Measurements from ENCODE around the gene NTN3. TPM values are rescaled to one million over a fixed set of nuclear protein-coding genes. Genes with fewer than 3 reads are reported as not detected.
"Not testable (repeated sequence)": the region's sequence is repeated elsewhere in the genome, so short reads cannot be mapped to it uniquely, and the experiment has no call there.

Gene NTN3
- 1 to 10 TPM; 1.7 to 2.5 (median 2.4) TPM for polyA plus RNA-seq (ENCODE audit: insufficient read length in 3 of 3)

DNA sequence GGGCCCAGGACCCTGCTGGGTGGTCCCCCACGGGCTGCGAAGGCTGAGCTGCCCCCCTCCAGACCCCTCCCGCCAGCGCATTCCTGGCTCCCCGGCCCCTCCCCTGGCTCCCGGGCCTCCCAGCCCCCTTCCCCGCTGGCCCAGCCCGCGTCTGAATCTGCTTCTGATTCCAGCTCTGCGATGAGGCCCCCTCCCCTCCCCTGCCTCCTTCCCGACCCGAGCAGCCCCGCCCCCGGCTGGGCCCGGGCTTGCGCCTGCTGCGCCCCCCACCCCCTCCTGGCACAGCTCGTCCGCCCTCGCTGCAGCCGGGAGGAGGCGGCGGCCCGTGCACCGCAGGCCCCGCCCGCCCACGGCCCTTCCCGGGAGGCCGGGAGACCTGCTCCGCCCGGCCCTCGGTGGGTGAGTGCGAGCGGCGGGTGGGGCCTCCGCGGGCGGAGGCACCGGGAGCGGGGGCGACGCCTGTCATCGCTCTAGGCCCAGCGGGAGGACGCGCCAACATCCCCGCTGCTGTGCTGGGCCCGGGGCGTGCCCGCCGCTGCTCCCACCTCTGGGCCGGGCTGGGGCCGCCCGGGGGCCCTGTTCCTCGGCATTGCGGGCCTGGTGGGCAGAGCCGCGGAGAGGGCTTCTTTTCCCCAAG is at the start of gene NTN3:
NTN3 (plus strand) TSS at position 282 of the 637 bp plus-strand sequence. CDS start 405 bp downstream, outside the sequence.
- DNase-seq (ENCODE audit: low read depth in 3 of 3, low spot score in 2 of 3): no peak

DNA sequence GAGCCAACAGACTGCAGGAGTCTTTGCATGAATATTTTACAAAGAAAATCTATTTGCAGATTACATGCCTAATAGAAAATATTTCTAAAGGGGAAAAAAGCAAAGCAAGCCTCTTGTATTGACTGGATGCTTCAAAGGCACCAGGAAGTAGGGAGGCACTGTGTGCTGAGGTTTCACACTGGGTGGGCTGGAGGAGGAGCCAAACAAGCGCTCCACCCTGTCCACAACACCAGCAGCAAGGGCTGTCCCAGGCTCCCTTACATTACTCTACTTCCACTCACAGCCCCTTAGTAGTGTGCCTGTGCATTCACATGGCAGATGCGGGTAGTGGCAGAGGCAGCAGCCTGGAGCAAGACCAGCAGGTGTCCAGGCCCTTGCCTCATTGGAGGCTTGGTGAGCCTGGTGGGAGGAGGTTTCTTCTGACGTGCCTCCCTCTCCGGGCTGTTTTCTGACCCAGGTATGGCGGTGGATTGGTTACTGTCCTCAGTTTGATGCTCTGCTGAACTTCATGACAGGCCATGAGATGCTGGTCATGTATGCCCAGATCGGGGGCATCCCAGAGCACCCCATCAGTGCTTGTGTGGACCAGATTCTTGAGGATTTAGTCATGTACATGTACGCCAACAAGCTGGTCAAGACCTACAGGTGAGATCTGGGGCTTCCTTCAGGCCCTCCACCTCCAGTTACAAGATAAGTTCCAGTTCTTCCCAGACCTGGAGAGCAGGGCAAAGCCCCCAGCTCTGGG is 48.8 kb upstream of the NTN3 start:
- no peak for DNase-seq (ENCODE audit: low read depth in 3 of 3, low spot score in 2 of 3)

- DNase-seq (ENCODE audit: low read depth in 3 of 3, low spot score in 2 of 3): no peak
Observed at GRCh38 chr16:2424061-2425007, 46.8 kb upstream of the NTN3 start.

DNA sequence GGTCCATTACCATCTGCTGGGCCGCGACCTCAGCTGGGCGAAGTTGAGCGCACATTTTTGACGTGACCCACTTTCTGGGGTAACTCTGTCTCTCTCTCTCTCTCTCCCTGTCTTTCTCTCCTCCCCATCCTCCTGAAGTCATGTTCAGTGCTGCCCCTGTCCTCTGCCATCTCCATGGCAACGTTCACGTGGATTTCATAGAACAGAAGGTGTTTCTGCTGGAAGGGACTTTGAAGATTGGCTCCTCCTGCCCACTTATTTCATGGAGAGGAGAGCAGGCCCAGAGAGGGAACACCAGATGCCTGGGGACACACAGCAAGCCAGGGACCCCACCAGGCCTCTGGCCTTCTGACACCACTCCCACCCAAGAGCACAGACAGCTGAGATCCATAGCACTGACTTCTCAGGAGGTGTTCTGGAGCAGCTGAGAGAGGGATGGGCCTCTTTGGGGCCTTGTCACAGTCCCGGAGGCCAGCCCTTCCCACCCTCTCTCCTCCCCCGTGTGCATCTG is 46.0 kb upstream of the NTN3 start:
- DNase-seq (ENCODE audit: low read depth in 3 of 3, low spot score in 2 of 3): no peak

DNA sequence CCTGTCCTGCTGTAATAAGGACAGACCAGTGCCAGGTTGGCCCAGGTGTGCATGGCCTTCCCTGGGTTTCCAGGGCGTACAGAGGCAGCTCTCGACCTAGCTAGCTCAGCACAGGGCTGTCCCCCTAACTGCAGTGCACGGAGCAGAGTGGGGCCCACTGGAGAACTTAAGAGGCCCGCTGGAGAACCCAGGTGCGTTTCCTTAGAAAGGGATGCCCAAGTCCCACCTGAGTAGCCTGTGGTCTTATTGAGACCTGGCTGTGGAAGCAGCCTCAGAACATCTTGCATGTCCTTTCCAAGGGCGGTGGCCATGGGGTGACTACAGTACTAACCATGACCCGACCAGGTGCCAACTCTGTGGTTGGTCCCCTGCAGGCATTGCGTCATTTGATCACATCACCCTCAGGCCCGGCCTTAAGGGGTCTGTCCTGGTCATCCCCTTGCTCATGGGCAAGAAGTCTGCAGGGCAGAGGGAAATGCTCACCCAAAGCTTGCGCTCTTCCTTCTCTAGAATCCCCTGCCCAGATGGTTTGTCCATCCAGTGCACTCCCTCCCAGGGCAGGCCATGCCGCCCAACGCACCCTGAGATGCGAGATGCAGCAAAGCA is 45.2 kb upstream of the NTN3 start:
- DNase-seq (ENCODE audit: low read depth in 3 of 3, low spot score in 2 of 3): no peak

- no peak for DNase-seq (ENCODE audit: low read depth in 3 of 3, low spot score in 2 of 3)
Observed at GRCh38 chr16:2426941-2427361, 44.1 kb upstream of the NTN3 start.

- DNase-seq (ENCODE audit: low read depth in 3 of 3, low spot score in 2 of 3): no peak
Observed at GRCh38 chr16:2427526-2427925, 43.6 kb upstream of the NTN3 start.

DNA sequence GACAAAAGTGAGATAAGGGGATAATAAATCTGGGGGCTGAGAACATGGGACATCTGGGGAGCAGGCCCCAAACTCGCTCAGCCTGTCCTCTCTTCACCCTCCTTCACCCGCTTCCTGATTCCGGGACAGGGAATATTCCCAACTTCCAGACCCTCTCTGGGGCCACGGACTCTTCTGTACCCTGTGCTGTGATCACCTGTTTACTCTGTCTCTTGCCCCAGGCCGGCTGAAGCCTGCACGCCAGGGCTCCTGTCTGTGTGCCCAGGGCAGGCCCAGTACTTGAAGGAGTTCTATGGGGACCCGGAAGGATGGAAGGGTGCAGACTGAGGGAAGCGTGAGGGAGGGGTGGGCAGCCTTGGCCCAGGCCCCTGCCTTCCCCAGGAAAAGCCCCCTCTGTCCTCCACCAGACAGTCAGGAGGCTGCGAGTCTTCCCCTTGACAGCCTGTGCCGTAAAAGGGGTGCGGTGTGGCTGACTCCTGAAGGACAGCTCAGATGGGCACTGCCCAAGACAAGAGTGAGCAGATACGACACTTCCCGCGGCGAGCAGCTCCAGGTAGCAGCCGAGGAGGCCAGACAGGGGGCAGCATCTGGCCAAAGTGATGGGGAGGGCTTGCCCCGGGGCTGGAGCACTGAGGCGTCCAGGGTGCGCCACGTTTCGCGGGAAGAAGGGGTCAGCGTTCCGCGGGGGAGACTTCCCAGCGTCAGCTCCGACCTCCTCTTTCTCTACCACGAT is 42.9 kb upstream of the NTN3 start:
- DNase-seq (ENCODE audit: low read depth in 3 of 3, low spot score in 2 of 3): peak in 2 of 3 donors; percentile 13 to 29

DNA sequence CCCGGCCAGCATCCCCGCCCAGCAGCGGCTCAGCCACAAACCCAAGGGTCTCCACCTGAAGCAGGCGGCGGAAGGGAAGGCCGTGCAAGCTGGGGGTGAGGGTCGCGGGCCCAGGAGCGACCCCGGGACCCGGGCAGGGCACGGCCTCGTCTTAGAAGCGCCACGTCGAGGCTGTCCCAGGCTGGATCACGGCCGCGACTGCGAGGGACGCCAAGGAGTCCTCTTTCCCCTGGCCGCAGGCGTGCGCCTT is 42.4 kb upstream of the NTN3 start:
- no peak for DNase-seq (ENCODE audit: low read depth in 3 of 3, low spot score in 2 of 3)

GRCh38 chr16:2429034-2429770 is 41.9 kb upstream of the NTN3 start, which contains the start of gene CCNF:
Gene CCNF, plus strand, starts transcription at chr16:2429447. Its CDS starts 35 bp downstream, at chr16:2429482.
- DNase-seq (ENCODE audit: low read depth in 3 of 3, low spot score in 2 of 3): peak; percentile 81 to 92 (median 90)

DNA sequence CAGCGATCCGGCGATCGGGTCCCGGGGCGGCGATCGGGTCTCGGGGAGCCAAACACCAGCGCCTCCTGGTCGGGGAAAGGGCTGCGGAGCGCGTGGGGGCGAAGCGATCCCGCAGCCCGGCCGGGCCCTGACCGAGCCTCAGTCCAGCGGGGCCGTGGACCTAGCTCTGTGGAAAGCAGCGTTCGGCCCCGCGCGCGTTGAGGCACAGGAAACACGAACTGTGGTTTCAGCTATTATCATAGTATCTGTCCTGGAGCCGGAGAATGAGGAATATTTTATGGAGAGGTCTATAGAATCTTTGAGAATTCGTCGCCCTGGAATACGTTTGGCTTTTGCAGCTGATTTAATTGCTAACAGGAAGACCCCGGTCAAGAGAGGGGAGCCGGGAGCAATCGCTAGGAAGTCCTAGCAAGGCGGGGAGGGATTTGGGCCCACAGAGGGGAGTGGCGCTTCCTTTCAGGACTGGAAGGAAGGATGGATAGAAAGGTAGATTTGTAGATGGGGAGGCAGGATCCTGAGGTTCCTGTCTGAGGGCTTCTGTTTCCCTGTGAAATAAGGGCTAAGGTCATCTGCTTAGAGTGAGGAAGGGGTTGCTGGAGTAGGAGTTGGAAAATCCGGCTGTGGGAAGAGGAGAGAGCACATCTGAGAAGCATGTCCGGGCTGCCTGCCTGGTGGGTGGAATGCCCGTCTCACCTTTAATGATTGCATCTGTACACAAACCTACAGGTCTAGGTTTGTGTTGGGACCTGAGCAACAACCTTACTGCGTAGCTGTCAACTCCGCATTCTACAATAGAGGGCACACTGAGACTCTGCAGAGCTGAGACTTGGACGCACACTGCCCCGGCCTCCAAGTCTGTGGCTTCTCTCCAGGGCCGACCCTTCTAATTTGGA is 41.1 kb upstream of the NTN3 start:
- no peak for DNase-seq (ENCODE audit: low read depth in 3 of 3, low spot score in 2 of 3)

DNA sequence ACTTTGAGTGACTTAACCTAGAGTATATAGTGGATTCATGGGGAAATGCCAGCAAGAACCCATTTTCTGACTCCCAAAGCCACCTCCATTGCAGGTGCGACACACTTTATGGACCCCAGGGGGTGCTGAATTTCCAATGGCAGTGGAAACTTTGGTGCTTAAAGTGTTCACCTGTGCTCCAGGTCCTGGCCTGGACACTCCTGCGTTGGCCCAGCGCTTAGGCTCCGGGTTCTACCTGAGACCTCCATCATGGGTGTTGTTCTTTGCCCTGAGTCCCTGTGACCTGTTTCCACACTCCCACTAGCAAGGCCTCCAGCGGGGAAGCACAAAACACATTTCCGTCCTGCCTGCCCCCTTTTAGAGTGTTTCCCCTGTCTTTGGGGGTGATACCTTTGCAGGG is 38.8 kb upstream of the NTN3 start:
- DNase-seq (ENCODE audit: low read depth in 3 of 3, low spot score in 2 of 3): no peak

DNA sequence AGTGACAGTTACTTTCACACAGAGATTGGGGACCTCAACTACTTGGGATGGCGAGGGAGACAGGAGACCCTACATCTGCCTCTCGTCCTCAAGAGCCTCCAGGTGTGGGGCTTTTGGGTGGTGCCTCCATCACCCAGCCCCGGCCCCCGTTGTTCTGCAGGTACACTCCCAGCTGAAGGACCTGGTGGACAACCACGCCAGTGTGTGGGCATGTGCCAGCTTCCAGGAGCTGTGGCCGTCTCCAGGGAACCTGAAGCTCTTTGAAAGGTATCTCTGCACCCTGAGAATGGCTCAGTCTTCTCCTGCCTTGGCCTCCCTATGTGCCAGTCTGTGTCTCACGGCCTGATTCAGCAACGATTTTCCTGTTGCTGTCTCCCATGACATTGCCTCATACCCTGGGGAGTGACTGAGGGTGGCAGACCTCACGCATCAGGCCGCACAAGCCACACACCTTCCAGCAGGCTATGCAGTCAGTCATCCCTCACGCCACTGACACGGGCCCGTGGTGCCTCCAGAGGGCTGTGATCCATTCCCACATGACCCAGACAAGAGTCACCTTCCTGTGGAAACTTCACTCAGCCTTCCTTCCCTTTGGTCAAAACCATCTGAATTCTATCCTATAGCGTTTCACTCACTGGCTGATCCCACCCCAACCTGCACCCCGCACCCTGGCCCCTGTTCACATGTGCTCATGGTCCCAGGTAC is 38.1 kb upstream of the NTN3 start:
- no peak for DNase-seq (ENCODE audit: low read depth in 3 of 3, low spot score in 2 of 3)

GRCh38 chr16:2435236-2435635 is 35.9 kb upstream of the NTN3 start:
- DNase-seq (ENCODE audit: low read depth in 3 of 3, low spot score in 2 of 3): not testable (repeated sequence)

DNA sequence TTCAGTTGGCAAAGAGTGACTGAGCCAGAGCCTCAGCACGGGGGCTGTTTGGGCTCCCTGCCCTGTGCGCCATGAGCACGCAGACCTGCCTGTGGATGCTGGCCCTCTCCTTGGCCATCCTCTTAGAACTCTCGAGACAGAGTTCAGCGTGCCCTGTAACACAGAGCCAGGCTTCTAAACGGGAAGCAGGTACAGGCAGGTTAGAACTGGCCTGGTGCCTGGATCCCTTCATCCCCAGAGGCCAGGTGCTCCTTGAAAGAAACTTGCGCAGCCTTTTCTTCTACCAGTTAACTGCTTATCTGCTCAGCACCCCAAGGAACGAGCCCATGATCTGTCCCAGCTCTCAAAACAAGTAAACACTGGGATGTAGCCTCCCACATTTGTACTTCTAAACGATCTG is 35.0 kb upstream of the NTN3 start:
- no peak for DNase-seq (ENCODE audit: low read depth in 3 of 3, low spot score in 2 of 3)

DNA sequence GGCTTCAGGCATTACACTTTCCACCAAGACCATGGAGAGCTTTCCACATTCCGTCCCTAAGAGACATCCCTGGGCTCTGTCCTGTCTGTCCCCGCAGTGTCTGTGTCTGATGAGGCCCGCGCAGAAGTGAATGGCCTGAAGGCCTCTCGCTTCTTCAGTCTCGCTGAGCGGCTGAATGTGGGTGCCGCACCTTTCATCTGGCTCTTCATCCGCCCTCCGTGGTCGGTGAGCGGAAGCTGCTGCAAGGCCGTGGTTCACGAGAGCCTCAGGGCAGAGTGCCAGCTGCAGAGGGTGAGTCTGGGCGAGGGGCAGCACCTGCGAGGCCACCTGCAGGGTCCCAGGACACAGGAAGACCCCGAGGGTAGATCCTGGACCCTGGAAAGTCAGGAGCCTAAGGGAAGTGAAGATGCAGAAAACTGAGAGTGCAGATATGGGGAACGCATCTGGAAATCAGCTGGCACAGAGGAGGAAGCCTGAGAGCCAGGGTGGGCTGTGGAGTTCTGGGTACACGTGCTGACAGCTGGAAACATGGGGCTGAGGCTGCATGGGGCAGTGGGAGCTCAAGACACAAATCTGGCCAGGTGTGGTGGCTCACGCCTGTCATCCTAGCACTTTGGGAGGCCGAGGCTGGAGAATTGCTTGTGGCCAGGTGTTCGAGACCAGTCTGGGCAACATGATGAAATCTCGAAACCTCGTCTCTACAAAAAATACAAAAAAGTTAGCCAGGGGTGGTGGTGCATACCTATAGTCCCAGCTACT is 33.9 kb upstream of the NTN3 start:
- no peak for DNase-seq (ENCODE audit: low read depth in 3 of 3, low spot score in 2 of 3)

GRCh38 chr16:2438121-2438520 is 33.0 kb upstream of the NTN3 start:
- DNase-seq (ENCODE audit: low read depth in 3 of 3, low spot score in 2 of 3): no peak
